Stimulated activated naive CD4-positive, alpha-beta T cell treated with Interleukin-2 at 50 U/mL for 16 hours (primary cell): Measurements from ENCODE around the gene JAGN1.
"Not testable (repeated sequence)": the region's sequence is repeated elsewhere in the genome, so short reads cannot be mapped to it uniquely, and the experiment has no call there.

Source experiments
- DNase-seq: peaks from one replicate; lab custom pipeline; 2025; lab: John Stamatoyannopoulos, UW

The JAGN1 gene

DNA sequence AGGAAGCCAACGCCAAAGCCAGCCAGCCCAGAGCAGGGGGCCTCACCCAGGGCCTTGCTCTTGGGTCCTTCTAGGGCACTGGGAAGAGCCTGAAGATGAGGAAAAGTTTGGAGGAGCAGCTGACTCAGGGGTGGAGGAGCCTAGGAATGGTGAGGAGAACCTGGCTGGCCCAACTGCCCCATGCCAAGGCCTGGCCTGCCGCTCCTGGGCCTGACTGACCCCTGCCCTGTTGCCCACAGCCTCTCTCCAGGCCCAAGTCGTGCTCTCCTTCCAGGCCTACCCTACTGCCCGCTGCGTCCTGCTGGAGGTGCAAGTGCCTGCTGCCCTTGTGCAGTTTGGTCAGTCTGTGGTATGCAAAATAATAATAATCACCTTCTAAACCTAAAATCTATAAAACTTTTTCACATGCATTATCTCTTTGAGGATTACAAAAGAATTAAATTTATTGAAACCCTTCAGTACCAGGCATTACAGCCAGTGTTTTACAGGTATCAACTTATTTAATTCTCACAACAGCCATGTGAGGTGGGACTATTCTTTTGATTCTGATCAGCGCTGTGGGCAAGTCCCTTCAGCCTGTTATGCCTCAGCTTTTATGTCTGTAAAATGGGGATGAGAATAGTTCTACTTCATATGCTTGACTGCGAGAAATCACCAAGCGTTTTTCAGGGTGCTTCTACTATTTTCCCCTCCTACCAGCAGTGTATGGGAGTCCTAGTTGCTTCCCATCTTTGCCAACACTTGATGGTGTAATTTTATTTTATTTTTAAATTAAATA, 28.0 kb downstream of the JAGN1 start:
- no peak for DNase-seq

DNA sequence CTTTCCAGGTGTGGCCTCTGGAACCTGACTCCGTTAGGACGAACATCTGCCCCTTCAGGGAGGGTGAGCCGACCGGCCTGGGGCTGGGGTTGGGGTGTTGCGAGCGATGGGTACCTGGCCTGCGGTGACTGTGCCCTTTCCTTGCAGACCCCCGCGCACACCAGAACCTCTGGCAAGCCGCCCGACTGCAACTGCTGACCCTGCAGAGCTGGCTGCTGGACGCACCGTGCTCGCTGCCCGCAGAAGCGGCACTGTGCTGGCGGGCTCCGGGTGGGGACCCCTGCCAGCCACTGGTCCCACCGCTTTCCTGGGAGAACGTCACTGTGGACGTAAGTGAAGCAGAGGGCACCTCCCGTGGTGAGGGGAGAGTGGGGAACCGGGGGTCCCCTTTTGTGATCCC, 37.7 kb downstream of the JAGN1 start:
- DNase-seq = no peak

DNA sequence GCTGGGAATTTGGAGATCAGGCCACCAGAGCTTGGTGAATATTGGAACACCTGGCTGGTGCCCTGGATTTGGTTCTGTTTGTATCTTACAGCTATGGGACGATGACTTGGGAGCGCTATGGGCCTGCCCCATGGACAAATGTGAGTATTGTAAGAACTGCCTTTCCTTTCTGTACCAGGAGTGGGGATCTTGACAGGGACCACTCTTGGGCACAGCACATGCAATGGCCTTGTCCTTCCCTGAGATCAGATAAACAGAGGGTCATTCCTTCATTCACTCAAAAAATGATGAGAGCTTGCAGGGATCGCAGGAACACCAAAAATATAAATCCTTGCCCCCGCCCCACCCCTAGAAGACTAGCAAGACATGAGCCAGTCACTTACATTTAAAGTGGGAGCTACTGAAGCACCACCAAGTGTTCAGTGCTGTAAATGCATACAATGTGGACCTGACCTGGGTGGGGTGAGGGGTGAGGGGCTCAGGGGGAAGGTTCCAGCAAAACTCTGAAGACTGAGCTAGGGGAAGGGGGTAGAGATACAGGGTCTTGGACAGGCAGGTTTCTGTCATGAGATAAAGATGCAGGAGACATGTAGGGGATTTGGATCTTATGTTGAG, 40.5 kb downstream of the JAGN1 start:
- DNase-seq = no peak

DNA sequence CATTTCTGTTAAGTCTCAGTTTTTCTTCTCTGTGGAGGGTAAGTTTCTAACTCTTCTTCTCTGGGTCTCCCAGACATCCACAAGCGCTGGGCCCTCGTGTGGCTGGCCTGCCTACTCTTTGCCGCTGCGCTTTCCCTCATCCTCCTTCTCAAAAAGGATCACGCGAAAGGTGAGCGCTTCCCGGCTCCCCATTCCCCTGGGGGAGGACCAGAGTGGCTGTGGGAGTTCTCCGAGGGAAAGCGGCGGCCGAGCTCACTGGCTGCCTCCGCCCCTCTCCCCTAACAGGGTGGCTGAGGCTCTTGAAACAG, 42.1 kb downstream of the JAGN1 start:
- DNase-seq = no peak

DNA sequence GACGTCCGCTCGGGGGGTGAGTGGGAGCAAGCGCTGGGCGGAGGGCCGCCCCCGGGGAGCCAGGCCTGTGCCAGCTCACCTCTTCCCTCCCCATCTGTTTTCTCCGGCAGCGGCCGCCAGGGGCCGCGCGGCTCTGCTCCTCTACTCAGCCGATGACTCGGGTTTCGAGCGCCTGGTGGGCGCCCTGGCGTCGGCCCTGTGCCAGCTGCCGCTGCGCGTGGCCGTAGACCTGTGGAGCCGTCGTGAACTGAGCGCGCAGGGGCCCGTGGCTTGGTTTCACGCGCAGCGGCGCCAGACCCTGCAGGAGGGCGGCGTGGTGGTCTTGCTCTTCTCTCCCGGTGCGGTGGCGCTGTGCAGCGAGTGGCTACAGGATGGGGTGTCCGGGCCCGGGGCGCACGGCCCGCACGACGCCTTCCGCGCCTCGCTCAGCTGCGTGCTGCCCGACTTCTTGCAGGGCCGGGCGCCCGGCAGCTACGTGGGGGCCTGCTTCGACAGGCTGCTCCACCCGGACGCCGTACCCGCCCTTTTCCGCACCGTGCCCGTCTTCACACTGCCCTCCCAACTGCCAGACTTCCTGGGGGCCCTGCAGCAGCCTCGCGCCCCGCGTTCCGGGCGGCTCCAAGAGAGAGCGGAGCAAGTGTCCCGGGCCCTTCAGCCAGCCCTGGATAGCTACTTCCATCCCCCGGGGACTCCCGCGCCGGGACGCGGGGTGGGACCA, 42.6 kb downstream of the JAGN1 start:
- DNase-seq = peak; percentile 91

DNA sequence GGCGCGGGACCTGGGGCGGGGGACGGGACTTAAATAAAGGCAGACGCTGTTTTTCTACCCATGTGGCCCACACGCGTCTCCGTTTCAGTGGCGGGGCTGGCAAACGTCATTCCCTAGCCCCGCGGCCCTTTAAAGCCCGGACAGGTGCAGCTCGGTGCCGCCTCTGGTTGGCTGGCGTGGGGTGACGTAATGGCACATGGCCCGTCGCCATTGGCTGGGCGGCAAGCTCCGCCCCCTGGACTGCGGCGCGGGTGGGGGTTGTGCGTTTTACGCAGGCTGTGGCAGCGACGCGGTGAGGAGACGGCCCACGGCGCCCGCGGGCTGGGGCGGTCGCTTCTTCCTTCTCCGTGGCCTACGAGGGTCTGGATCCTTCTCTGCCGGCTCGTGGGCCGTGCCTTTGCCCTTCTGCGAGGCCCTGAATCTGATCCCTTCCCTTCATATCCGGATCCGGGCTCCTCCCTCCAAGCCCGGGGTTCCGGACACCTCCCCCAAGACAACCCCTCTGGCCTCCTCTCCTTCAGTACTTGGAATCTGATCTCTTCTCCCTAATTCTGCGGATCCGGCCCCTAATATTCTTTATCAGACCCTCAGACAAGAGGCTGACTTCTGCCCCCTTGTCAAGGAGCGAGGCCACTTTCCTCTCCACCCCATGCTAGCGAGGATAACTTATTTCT, 43.3 kb downstream of the JAGN1 start, which contains the start of gene CRELD1:
Gene CRELD1, plus strand, starts transcription at position 274 of the 674 bp plus-strand sequence. CDS start 605 bp downstream, outside the sequence.
- peak; percentile 96 for DNase-seq

DNA sequence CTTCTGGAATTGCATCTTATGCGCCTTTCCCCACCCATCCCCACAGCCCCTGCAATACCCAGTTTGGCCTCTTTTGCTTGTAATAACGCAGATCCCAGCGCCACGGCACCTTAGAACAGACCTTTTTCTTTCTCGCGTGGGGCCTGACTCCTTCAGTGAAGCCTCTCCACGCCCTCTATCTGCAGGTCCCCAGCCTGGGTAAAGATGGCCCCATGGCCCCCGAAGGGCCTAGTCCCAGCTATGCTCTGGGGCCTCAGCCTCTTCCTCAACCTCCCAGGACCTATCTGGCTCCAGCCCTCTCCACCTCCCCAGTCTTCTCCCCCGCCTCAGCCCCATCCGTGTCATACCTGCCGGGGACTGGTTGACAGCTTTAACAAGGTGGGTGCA, 43.8 kb downstream of the JAGN1 start:
- DNase-seq = peak; percentile 39

DNA sequence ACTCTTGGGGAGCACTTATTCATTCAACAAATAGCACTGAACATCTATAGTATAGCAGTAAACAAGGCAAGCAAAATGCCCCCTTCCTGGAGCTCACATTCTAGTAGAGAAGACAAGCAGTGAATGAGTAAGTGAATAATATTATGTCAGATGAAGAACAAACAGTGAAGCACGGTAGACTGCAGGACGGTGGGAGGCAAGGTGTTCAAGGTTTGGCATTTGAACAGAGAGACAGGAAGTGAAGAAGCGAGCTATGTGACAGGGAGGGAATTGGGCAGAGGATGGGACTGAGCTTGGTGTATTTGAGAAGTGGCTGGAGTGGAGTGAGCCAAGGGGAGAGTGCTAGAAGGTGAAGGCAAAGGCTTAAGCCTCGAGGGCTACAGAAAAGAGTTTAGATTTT, 44.6 kb downstream of the JAGN1 start:
- no peak for DNase-seq

DNA sequence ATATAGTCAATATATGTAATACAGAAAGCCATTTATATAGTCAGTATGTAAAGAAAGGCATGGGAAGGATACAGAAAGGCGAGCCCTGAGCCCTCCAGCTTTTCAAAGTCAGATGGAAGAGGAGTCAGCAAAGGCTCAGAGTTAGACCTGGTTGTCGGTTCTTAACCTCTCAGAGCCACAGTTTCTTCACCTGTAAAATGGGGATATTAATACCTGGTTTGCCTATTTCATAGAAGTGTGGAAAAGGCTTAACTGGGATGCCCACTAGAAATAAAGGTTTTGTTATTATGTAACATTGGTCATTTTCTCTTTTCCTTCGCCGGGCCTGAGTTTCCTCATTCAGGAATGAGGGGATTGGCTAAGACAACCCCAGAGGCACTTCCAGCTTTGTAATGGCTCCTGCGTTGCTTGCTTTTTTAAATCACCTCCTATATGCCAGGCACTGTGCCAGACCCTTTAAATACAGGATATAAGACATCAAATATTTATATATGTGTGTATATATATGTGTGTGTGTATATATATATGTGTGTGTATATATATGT, 45.6 kb downstream of the JAGN1 start:
- no peak for DNase-seq

DNA sequence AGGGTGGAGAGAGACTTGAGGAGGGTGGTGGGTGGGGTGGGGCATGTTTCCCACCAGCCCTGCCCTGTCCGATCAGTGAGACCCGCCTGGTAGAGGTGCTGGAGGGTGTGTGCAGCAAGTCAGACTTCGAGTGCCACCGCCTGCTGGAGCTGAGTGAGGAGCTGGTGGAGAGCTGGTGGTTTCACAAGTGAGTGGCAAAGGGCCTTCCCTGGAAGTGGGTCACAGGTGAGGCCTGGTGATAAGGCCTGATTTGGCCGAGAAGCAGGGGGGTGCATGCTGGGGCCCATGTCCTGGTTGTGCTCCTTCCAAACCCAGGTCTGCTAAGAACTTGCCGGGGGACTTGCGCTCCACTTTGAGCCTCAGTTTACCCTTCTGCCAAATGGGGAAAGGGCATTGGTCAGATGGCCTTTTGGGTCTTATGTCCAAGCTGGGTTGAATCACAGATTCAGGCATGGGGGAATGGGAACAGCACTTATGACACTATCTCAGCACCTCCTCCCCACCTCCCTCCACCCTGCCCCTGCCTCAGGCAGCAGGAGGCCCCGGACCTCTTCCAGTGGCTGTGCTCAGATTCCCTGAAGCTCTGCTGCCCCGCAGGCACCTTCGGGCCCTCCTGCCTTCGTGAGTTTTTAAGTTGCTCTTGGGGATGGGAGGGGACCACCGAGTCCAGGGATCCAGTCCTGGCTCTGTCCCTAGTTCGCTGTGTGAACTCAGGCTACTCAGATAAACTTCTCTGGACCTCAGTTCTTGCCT, 47.3 kb downstream of the JAGN1 start:
- no peak for DNase-seq

DNA sequence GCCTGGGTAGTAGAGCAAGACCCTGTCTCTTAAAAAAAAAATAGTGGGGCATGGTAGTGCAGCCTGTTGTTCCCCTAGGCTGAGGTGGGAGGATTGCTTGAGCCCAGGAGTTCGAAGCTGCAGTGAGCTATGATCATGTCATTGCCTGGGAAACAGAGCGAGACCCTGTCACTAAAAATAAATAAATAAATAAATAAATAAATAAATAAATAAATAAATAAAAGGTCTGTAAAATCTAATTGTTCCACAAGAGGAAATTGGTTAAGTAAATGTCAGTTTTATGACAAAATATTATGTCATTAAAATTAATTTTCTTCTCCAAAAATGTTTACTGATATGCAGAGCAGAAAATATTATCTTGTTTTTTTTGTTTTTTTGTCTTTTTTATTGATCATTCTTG, 48.6 kb downstream of the JAGN1 start:
- no peak for DNase-seq

DNA sequence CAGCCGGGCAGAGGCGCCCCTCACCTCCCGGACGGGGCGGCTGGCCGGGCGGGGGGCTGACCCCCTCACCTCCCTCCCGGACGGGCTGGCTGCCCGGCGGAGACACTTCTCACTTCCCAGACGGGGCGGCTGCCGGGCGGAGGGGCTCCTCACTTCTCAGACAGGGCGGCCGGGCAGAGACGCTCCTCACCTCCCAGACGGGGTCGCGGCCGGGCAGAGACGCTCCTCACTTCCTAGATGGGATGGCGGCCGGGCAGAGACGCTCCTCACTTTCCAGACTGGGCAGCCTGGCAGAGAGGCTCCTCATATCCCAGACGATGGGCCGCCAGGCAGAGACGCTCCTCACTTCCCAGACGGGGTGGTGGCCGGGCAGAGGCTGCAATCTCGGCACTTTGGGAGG, 49.5 kb downstream of the JAGN1 start:
- not testable (repeated sequence) for DNase-seq

DNA sequence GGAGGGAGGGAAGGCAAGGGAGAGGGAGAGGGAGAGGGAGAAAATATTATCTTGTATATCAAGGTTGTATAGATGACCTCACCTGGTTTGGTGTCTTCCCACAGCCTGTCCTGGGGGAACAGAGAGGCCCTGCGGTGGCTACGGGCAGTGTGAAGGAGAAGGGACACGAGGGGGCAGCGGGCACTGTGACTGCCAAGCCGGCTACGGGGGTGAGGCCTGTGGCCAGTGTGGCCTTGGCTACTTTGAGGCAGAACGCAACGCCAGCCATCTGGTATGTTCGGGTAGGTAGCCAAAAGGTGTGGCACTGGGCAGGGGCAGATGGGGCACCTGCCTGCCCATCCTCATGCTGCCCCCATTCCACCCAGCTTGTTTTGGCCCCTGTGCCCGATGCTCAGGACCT, 50.3 kb downstream of the JAGN1 start:
- no peak for DNase-seq

DNA sequence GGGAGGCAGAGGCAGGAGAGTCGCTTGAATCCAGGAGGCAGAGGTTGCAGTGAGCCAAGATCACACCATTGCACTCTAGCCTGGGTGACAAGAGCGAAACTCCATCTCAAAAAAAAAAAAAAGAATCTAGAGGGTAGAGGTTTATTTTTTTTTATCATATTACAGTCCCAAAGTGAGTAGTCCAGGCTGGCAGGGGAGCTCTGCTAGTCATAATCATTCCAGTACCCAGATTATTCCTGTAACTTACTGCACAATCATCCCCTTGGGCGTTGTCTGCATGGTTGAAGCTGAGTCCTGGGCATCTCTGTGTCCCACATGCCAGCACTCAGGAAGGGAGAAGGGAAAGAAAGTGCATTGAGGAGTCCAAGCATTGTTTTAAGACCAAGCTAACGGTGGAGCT, 51.8 kb downstream of the JAGN1 start:
- no peak for DNase-seq

DNA sequence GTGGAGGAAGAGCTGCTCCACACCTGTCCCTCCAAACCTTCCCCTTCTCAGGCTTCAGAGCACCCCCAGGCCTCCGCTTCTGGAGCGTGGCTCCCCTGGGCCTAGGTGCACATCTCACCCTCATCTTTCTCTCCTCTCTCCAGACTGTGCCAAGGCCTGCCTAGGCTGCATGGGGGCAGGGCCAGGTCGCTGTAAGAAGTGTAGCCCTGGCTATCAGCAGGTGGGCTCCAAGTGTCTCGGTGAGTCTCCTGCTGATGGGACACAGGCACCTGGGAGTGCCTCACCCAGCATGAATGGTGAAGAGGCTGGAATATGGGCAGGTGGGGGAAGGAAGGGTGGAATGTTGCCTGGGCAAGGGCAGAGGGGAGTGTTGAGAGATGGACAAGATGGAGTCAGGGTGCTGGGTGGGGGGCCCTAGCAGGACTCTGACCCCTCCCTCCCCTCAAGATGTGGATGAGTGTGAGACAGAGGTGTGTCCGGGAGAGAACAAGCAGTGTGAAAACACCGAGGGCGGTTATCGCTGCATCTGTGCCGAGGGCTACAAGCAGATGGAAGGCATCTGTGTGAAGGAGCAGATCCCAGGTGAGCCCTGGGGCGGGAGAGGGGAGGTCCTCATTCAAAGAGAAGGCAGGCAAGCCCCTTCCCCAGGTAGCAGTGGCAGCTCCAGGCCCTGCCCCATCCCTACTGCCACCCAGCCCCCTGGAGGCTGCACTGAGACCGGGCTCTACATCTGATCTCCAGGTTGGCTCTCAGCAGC, 52.7 kb downstream of the JAGN1 start:
- no peak for DNase-seq
